ENCODE results near the gene HOXA5.
A peak's percentile ranks its signal among the peaks of the same experiment; 100 is the strongest.

HOXA5 gene

GRCh38 chr7:27129729-27130539, 13.5 kb downstream of the HOXA5 start:
- peak; percentile 74 for ATAC-seq
- Mint-ChIP-seq H3K27ac (no peak overlapping the region), H3K9me3 (peaks cover 3% of the 10 kb centered on the region), H3K36me3 (no peaks in the 10 kb centered on the region), H3K4me3 (no peak overlapping the region), H3K27me3 (peaks cover 73% of the 10 kb centered on the region), H3K4me1 (no peaks in the 10 kb centered on the region)

GRCh38 chr7:27128776-27129728, 14.4 kb downstream of the HOXA5 start:
- peak overlapping the region; percentile 45 for H3K4me3 Mint-ChIP-seq
- H3K36me3 Mint-ChIP-seq: no peaks in the 10 kb centered on the region
- no peaks in the 10 kb centered on the region for H3K4me1 Mint-ChIP-seq
- peaks cover 3% of the 10 kb centered on the region for H3K9me3 Mint-ChIP-seq
- ATAC-seq: no peak
- H3K27me3 Mint-ChIP-seq: peaks cover 73% of the 10 kb centered on the region
- H3K27ac Mint-ChIP-seq: no peak overlapping the region

- H3K4me1 Mint-ChIP-seq: no peaks in the 10 kb centered on the region
- H3K9me3 Mint-ChIP-seq: peaks cover 3% of the 10 kb centered on the region
- no peak overlapping the region for H3K4me3 Mint-ChIP-seq
- ATAC-seq: no peak
- no peaks in the 10 kb centered on the region for H3K36me3 Mint-ChIP-seq
- peaks cover 70% of the 10 kb centered on the region for H3K27me3 Mint-ChIP-seq
- H3K27ac Mint-ChIP-seq: no peak overlapping the region
Observed at GRCh38 chr7:27128034-27128433, 15.4 kb downstream of the HOXA5 start.

- H3K4me1 Mint-ChIP-seq: no peaks in the 10 kb centered on the region
- no peak overlapping the region for H3K27ac Mint-ChIP-seq
- H3K27me3 Mint-ChIP-seq: peaks cover 64% of the 10 kb centered on the region
- ATAC-seq: no peak
- no peak overlapping the region for H3K4me3 Mint-ChIP-seq
- H3K9me3 Mint-ChIP-seq: peaks cover 3% of the 10 kb centered on the region
- no peaks in the 10 kb centered on the region for H3K36me3 Mint-ChIP-seq
Observed at GRCh38 chr7:27126596-27127327, 16.7 kb downstream of the HOXA5 start.

- Mint-ChIP-seq H3K27me3 (peaks cover 58% of the 10 kb centered on the region), H3K27ac (no peak overlapping the region)
- ATAC-seq: no peak
Observed at GRCh38 chr7:27125986-27126394, 17.5 kb downstream of the HOXA5 start.

GRCh38 chr7:27124902-27125689, 18.4 kb downstream of the HOXA5 start:
- H3K4me1 Mint-ChIP-seq: no peaks in the 10 kb centered on the region
- H3K4me3 Mint-ChIP-seq: no peak overlapping the region
- H3K9me3 Mint-ChIP-seq: peaks cover 3% of the 10 kb centered on the region
- H3K27me3 Mint-ChIP-seq: peaks cover 58% of the 10 kb centered on the region
- H3K36me3 Mint-ChIP-seq: no peaks in the 10 kb centered on the region
- no peak overlapping the region for H3K27ac Mint-ChIP-seq
- ATAC-seq: no peak

More at GRCh38 chr7:27125986-27126394, 17.5 kb downstream of the HOXA5 start:
- H3K4me1 Mint-ChIP-seq: no peaks in the 10 kb centered on the region
- H3K4me3 Mint-ChIP-seq: no peak overlapping the region
- no peaks in the 10 kb centered on the region for H3K36me3 Mint-ChIP-seq
- peaks cover 3% of the 10 kb centered on the region for H3K9me3 Mint-ChIP-seq

GRCh38 chr7:27124096-27124901, 19.2 kb downstream of the HOXA5 start:
- H3K27ac Mint-ChIP-seq: no peak overlapping the region
- no peak overlapping the region for H3K4me3 Mint-ChIP-seq
- peaks cover 55% of the 10 kb centered on the region for H3K27me3 Mint-ChIP-seq
- H3K4me1 Mint-ChIP-seq: no peaks in the 10 kb centered on the region
- H3K9me3 Mint-ChIP-seq: peaks cover 3% of the 10 kb centered on the region
- no peaks in the 10 kb centered on the region for H3K36me3 Mint-ChIP-seq
- no peak for ATAC-seq

GRCh38 chr7:27123477-27124053, 19.9 kb downstream of the HOXA5 start:
- Mint-ChIP-seq H3K36me3 (no peaks in the 10 kb centered on the region), H3K4me3 (no peak overlapping the region), H3K4me1 (no peaks in the 10 kb centered on the region), H3K27me3 (peaks cover 48% of the 10 kb centered on the region), H3K27ac (no peak overlapping the region), H3K9me3 (no peaks in the 10 kb centered on the region)
- peak; percentile 27 for ATAC-seq

- H3K27me3 Mint-ChIP-seq: peaks cover 45% of the 10 kb centered on the region
- no peaks in the 10 kb centered on the region for H3K4me1 Mint-ChIP-seq
- no peaks in the 10 kb centered on the region for H3K36me3 Mint-ChIP-seq
- no peaks in the 10 kb centered on the region for H3K9me3 Mint-ChIP-seq
- no peak for ATAC-seq
- H3K27ac Mint-ChIP-seq: no peak overlapping the region
- H3K4me3 Mint-ChIP-seq: no peak overlapping the region
Observed at GRCh38 chr7:27123007-27123476, 20.4 kb downstream of the HOXA5 start.

- H3K9me3 Mint-ChIP-seq: no peaks in the 10 kb centered on the region
- H3K4me1 Mint-ChIP-seq: no peaks in the 10 kb centered on the region
- ATAC-seq: no peak
- no peak overlapping the region for H3K4me3 Mint-ChIP-seq
- H3K27me3 Mint-ChIP-seq: peaks cover 45% of the 10 kb centered on the region
- H3K36me3 Mint-ChIP-seq: no peaks in the 10 kb centered on the region
- no peak overlapping the region for H3K27ac Mint-ChIP-seq
Observed at GRCh38 chr7:27122077-27122910, 21.2 kb downstream of the HOXA5 start.

GRCh38 chr7:27121684-27122076, 21.8 kb downstream of the HOXA5 start:
- no peak overlapping the region for H3K27ac Mint-ChIP-seq
- H3K27me3 Mint-ChIP-seq: peaks cover 43% of the 10 kb centered on the region
- no peak overlapping the region for H3K4me3 Mint-ChIP-seq
- no peaks in the 10 kb centered on the region for H3K36me3 Mint-ChIP-seq
- no peaks in the 10 kb centered on the region for H3K9me3 Mint-ChIP-seq
- no peaks in the 10 kb centered on the region for H3K4me1 Mint-ChIP-seq
- ATAC-seq: no peak

GRCh38 chr7:27119412-27119911, 24.0 kb downstream of the HOXA5 start:
- Mint-ChIP-seq H3K36me3 (no peaks in the 10 kb centered on the region), H3K27ac (no peak overlapping the region), H3K9me3 (no peaks in the 10 kb centered on the region), H3K4me3 (no peak overlapping the region), H3K27me3 (peaks cover 26% of the 10 kb centered on the region), H3K4me1 (no peaks in the 10 kb centered on the region)
- no peak for ATAC-seq

GRCh38 chr7:27118580-27118979, 24.9 kb downstream of the HOXA5 start:
- Mint-ChIP-seq H3K27me3 (peaks cover 17% of the 10 kb centered on the region), H3K4me3 (no peak overlapping the region), H3K27ac (no peak overlapping the region), H3K36me3 (no peaks in the 10 kb centered on the region), H3K4me1 (no peaks in the 10 kb centered on the region), H3K9me3 (no peaks in the 10 kb centered on the region)
- ATAC-seq: no peak

Data from stimulated activated memory B cell treated with anti-CD40 and anti-IgM and Interleukin-4, amounts not matched to agents 10 μg/mL and 1 μg/mL and 100 μg/mL, for 72 hours (primary cell).